Liver (tissue), 9 donors: ENCODE measurements around the gene WDR20. TPM values are rescaled to one million over a fixed set of nuclear protein-coding genes. Genes with fewer than 3 reads are reported as not detected.

ENCODE experiments used
- DNase-seq: peaks from one replicate; pipeline ENCODE4 v3.0.0-alpha.2; 2017; ENCODE audit warnings: low spot score
- H3K27ac ChIP-seq, 2 donors: one replicate each; pipeline ENCODE4 v1.7.0; 2013; ENCODE audit warnings: inconsistent platforms in 2 of 2, low read length in 2 of 2, control low read depth in 1 of 2, low read depth in 1 of 2, mild to moderate bottlenecking in 1 of 2
- H3K27me3 ChIP-seq, 4 donors: one replicate each; pipeline versions ENCODE4 v1.6.1 to v1.7.0; 2013; ENCODE audit warnings: low read length in 3 of 4, inconsistent platforms in 1 of 4, mild to moderate bottlenecking in 1 of 4, moderate library complexity in 1 of 4; ENCODE audit not compliant: control insufficient read depth in 4 of 4, insufficient read depth in 4 of 4
- H3K36me3 ChIP-seq, 4 donors: one replicate each; pipeline versions ENCODE4 v1.6.1 to v1.7.0; 2013; ENCODE audit warnings: low read length in 3 of 4, mild to moderate bottlenecking in 3 of 4, low read depth in 1 of 4, moderate library complexity in 1 of 4; ENCODE audit not compliant: control insufficient read depth in 4 of 4, insufficient read depth in 3 of 4
- H3K4me1 ChIP-seq, 4 donors: one replicate each; pipeline versions ENCODE4 v1.6.1 to v1.7.0; 2013; ENCODE audit warnings: low read length in 3 of 4, mild to moderate bottlenecking in 3 of 4, moderate library complexity in 1 of 4; ENCODE audit not compliant: control insufficient read depth in 4 of 4, insufficient read depth in 4 of 4
- H3K4me3 ChIP-seq, 3 donors: one replicate each; pipeline versions ENCODE4 v1.6.1 to v1.7.0; 2013; ENCODE audit warnings: low read length in 3 of 3, control low read depth in 1 of 3, low read depth in 1 of 3, mild to moderate bottlenecking in 1 of 3
- H3K9ac ChIP-seq, 2 donors: one replicate each; pipeline ENCODE4 v1.7.0; 2013; ENCODE audit warnings: low read length in 2 of 2, mild to moderate bottlenecking in 2 of 2, moderate library complexity in 2 of 2, control low read depth in 1 of 2, low read depth in 1 of 2
- H3K9me3 ChIP-seq, 4 donors: one replicate each; pipeline versions ENCODE4 v1.6.1 to v1.7.0; 2013; ENCODE audit warnings: low read length in 3 of 4; ENCODE audit not compliant: control insufficient read depth in 4 of 4
- ATF3 ChIP-seq: IDR thresholded peaks from 2 replicates; pipeline ENCODE4 v1.6.1; 2016; ENCODE audit warnings: antibody characterized with exemption
- CTCF ChIP-seq: fragments of 150-350 bp; IDR thresholded peaks from 2 replicates; pipeline ENCODE4 v1.5.1; 2017; ENCODE audit warnings: improper control_type of control experiment, low read depth, low read length; ENCODE audit not compliant: missing input control
- FOXA1 ChIP-seq: IDR thresholded peaks from 2 replicates; pipeline ENCODE4 v1.6.1; 2016; ENCODE audit warnings: antibody characterized with exemption
- GABPA ChIP-seq, 2 donors: IDR thresholded peaks in 1 of 2; conservative IDR thresholded peaks in 1 of 2; 2 replicates each; pipeline ENCODE4 v1.6.1; 2016; ENCODE audit warnings: antibody characterized with exemption in 2 of 2, mild to moderate bottlenecking in 1 of 2, moderate library complexity in 1 of 2
- HNF4A ChIP-seq, 2 donors: conservative IDR thresholded peaks; 2 replicates each; pipeline ENCODE4 v1.6.1; 2016; ENCODE audit warnings: antibody characterized with exemption in 2 of 2, mild to moderate bottlenecking in 2 of 2
- HNF4G ChIP-seq: IDR thresholded peaks from 2 replicates; pipeline ENCODE4 v1.6.1; 2016; ENCODE audit warnings: antibody characterized with exemption
- JUND ChIP-seq, 2 donors: IDR thresholded peaks; 2 replicates each; pipeline ENCODE4 v1.6.1; 2016; ENCODE audit warnings: antibody characterized with exemption in 2 of 2
- RAD21 ChIP-seq, 2 donors: IDR thresholded peaks; 2 replicates each; pipeline ENCODE4 v1.6.1; 2016; ENCODE audit warnings: antibody characterized with exemption in 2 of 2, mild to moderate bottlenecking in 2 of 2
- REST ChIP-seq: IDR thresholded peaks from 2 replicates; pipeline ENCODE4 v1.6.1; 2016; ENCODE audit warnings: antibody characterized with exemption, mild to moderate bottlenecking
- RXRA ChIP-seq, 2 donors: IDR thresholded peaks; 2 replicates each; pipeline ENCODE4 v1.6.1; 2017 to 2018; ENCODE audit warnings: antibody characterized with exemption in 2 of 2, mild to moderate bottlenecking in 1 of 2
- SP1 ChIP-seq: IDR thresholded peaks from 2 replicates; pipeline ENCODE4 v1.6.1; 2018; ENCODE audit warnings: antibody characterized with exemption, mild to moderate bottlenecking
- YY1 ChIP-seq: IDR thresholded peaks from 2 replicates; pipeline ENCODE4 v1.6.1; 2016; ENCODE audit warnings: antibody characterized with exemption, mild to moderate bottlenecking
- ZBTB33 ChIP-seq: IDR thresholded peaks from 2 replicates; pipeline ENCODE4 v1.6.1; 2016; ENCODE audit warnings: antibody characterized with exemption
- WGBS: extraction: QIAGEN DNeasy Blood & Tissue Kit; methylation state at CpG from one replicate; pipeline ENCODE4 v1.1.7; 2013; 5-methylcytosine and 5-hydroxymethylcytosine counted together
- polyA plus RNA-seq, 2 donors: library from polyadenylated mRNA; stranded (reverse) in 1 of 2; unstranded in 1 of 2; fragments of 200-250 nt in 1 of 2; fragments of >200 nt in 1 of 2; fragmentation: Nextera tagmentation in 1 of 2; extraction: Ambion mirVana in 1 of 2; gene quantifications; one replicate each; pipeline versions ENCODE4 v1.2.1 to v1.2.3, GENCODE V29; 2013 to 2015
- total RNA-seq, 2 donors: library from RNA; depleted of rRNA; stranded (reverse); fragments of >200 nt; gene quantifications; one replicate each; pipeline ENCODE4 v1.2.3, GENCODE V29; 2014
- donor health status: healthy.
- donor health status: healthy.
- donor health status: healthy.
- donor health status: healthy.
- donor health status: healthy.

WDR20 gene
- total and polyA plus RNA-seq, 4 donors, result 6.5 to 18.5 (median 11.0) TPM

GRCh38 chr14:102201776-102202175, 62.1 kb downstream of the WDR20 start (continued):
- TF ChIP-seq REST (no peak), RXRA (IDR thresholded peaks at IDR 0.05) (no peak)

GRCh38 chr14:102202944-102203343, 63.2 kb downstream of the WDR20 start:
- H3K4me1 ChIP-seq, result no peaks in the 10 kb centered on the region
- no peak for DNase-seq
- H3K27me3 ChIP-seq, result no peaks in the 10 kb centered on the region
- peaks cover 0 to 19% (median 15%) of the 10 kb centered on the region in 4 donors for H3K36me3 ChIP-seq
- H3K9me3 ChIP-seq, result no peaks in the 10 kb centered on the region
- H3K27ac ChIP-seq, result no peak overlapping the region
- TF ChIP-seq HNF4G, result no peak
- no peak for TF ChIP-seq JUND (IDR thresholded peaks at IDR 0.05)
- no peak for TF ChIP-seq CTCF
- TF ChIP-seq REST, result no peak
- no peak for TF ChIP-seq SP1
- no peak for TF ChIP-seq YY1
- TF ChIP-seq FOXA1, result no peak
- no peak for TF ChIP-seq ZBTB33
- TF ChIP-seq ATF3, result no peak
- no peak for TF ChIP-seq RAD21 (IDR thresholded peaks at IDR 0.05)
- no peak for TF ChIP-seq RXRA (IDR thresholded peaks at IDR 0.05)
- no peak for TF ChIP-seq GABPA (IDR thresholded peaks at IDR 0.05 in 1 of 2, conservative IDR thresholded peaks at IDR 0.05 in 1 of 2)
- TF ChIP-seq HNF4A (conservative IDR thresholded peaks at IDR 0.05), result no peak
- 91% methylated on average over 3 of the region's 3 CpGs for WGBS
- H3K4me3 ChIP-seq, result no peak overlapping the region
- no peak overlapping the region for H3K9ac ChIP-seq
